ENCODE measurements around the gene BMP8B.

The BMP8B gene

GRCh38 chr1:39717809-39718208, 70.9 kb downstream of the BMP8B start:
- no peak for DNase-seq

- DNase-seq: no peak
Measured at GRCh38 chr1:39713557-39713956, 75.1 kb downstream of the BMP8B start.

DNA sequence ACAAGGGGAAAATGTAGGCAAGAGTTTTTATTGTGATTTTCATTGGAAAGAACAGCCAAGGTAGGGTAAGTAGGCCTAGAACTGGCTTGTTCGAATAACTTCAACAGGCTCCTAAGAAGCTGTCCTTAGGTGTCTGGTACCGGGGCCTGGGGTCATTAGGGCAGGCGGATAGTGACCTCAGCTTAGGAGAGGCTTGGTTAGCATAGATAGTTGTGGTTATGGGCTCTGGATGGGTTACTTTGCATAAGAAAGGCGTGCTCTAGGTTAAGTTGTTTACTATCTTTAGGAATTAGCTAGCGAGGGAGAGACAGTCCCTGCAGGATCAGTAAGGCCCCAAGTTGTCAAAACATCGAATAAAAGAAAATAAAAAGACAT, 76.7 kb downstream of the BMP8B start:
- no peak for DNase-seq

- no peak for DNase-seq
Measured at GRCh38 chr1:39711104-39711965, 77.3 kb downstream of the BMP8B start.

- DNase-seq: no peak
Measured at GRCh38 chr1:39707506-39707905, 81.2 kb downstream of the BMP8B start.

All from MV-4-11 (cell line).